ENCODE data around the gene GDF7.

GDF7 gene

GRCh38 chr2:20629581-20630171, 37.3 kb upstream of the GDF7 start:
- DNase-seq = no peak

- no peak for DNase-seq
Measured at GRCh38 chr2:20630967-20631366, 36.0 kb upstream of the GDF7 start.

- DNase-seq = no peak
Measured at GRCh38 chr2:20631617-20632307, 35.2 kb upstream of the GDF7 start.

- DNase-seq = no peak
Measured at GRCh38 chr2:20632446-20632990, 34.4 kb upstream of the GDF7 start.

- DNase-seq = no peak
Measured at GRCh38 chr2:20633001-20633400, 33.9 kb upstream of the GDF7 start.

- no peak for DNase-seq
Measured at GRCh38 chr2:20633794-20634506, 33.0 kb upstream of the GDF7 start.

GRCh38 chr2:20634507-20635112, 32.3 kb upstream of the GDF7 start:
- DNase-seq = no peak

GRCh38 chr2:20635113-20635510, 31.8 kb upstream of the GDF7 start:
- no peak for DNase-seq

GRCh38 chr2:20635675-20636584, 31.0 kb upstream of the GDF7 start:
- peak; percentile 25 for DNase-seq

GRCh38 chr2:20637147-20637546, 29.8 kb upstream of the GDF7 start:
- DNase-seq = no peak

GRCh38 chr2:20638014-20638413, 28.9 kb upstream of the GDF7 start:
- no peak for DNase-seq

GRCh38 chr2:20638646-20639430, 28.1 kb upstream of the GDF7 start:
- no peak for DNase-seq

GRCh38 chr2:20640411-20641122, 26.4 kb upstream of the GDF7 start:
- no peak for DNase-seq

GRCh38 chr2:20641123-20641985, 25.6 kb upstream of the GDF7 start:
- DNase-seq = no peak

- peak; percentile 71 for DNase-seq
Measured at GRCh38 chr2:20642055-20642971, 24.6 kb upstream of the GDF7 start.

GRCh38 chr2:20643060-20643459, 23.9 kb upstream of the GDF7 start:
- no peak for DNase-seq

- no peak for DNase-seq
Measured at GRCh38 chr2:20643826-20644225, 23.1 kb upstream of the GDF7 start.

GRCh38 chr2:20645301-20645701, 21.6 kb upstream of the GDF7 start:
- no peak for DNase-seq

- DNase-seq = no peak
Measured at GRCh38 chr2:20645761-20646160, 21.2 kb upstream of the GDF7 start.

All from CD4-positive, alpha-beta T cell treated with Interleukin-21 for 1 hour (primary cell).